Colonic mucosa (tissue), 4 donors: ENCODE data around the gene DCLK1. TPM values are rescaled to one million over a fixed set of nuclear protein-coding genes. Genes with fewer than 3 reads are reported as not detected.
"Not testable (repeated sequence)": the region's sequence is repeated elsewhere in the genome, so short reads cannot be mapped to it uniquely, and the experiment has no call there.

ENCODE experiments used
- DNase-seq: peaks from one replicate; pipeline ENCODE4 v3.0.0-alpha.2; 2020
- H3K27ac ChIP-seq: fragments of 200-600 bp; one replicate; pipeline ENCODE4 v1.8.0; 2021
- H3K27me3 ChIP-seq: fragments of 200-600 bp; one replicate; pipeline ENCODE4 v1.8.0; 2021
- H3K36me3 ChIP-seq: fragments of 200-600 bp; one replicate; pipeline ENCODE4 v1.8.0; 2021
- H3K4me1 ChIP-seq: fragments of 200-600 bp; one replicate; pipeline ENCODE4 v1.8.0; 2021; ENCODE audit warnings: mild to moderate bottlenecking
- H3K4me3 ChIP-seq: fragments of 200-600 bp; one replicate; pipeline ENCODE4 v1.8.0; 2021
- H3K9ac ChIP-seq, 2 donors: one replicate each; pipeline ENCODE4 v1.7.0; 2013; ENCODE audit warnings: control low read depth in 2 of 2, low read depth in 2 of 2, low read length in 2 of 2
- H3K9me3 ChIP-seq: fragments of 200-600 bp; one replicate; pipeline ENCODE4 v1.8.0; 2021
- intact Hi-C: fragments of 100-400 bp; cut with DNase I; formaldehyde crosslinking; loops from one replicate; pipeline ENCODE4 v1.14.1; 2022
- total RNA-seq, 2 donors: library from RNA; stranded (reverse); fragmentation: NEBNext Ultra II Directional in 1 of 2; extraction: Animal tissue kit (Norgen Biotek cat#: 25700) in 1 of 2; gene quantifications; one replicate each; pipeline ENCODE4 v1.2.1, GENCODE V29; 2021
- TF ChIP-seq, protein P1 (sequence below): fragments of 200-600 bp; IDR thresholded peaks from one replicate; pipeline ENCODE4 v1.8.0; 2022; ENCODE audit warnings: antibody characterized with exemption, mild to moderate bottlenecking
- donor health status: healthy.
- donor health status: DM: no; HTN: no; CAD: no.
- donor health status: DM: no; HTN: no; CAD: no.

Gene DCLK1
- total RNA-seq, 2 donors from 2014 or later, result 1.5 to 5.0 TPM

DNA sequence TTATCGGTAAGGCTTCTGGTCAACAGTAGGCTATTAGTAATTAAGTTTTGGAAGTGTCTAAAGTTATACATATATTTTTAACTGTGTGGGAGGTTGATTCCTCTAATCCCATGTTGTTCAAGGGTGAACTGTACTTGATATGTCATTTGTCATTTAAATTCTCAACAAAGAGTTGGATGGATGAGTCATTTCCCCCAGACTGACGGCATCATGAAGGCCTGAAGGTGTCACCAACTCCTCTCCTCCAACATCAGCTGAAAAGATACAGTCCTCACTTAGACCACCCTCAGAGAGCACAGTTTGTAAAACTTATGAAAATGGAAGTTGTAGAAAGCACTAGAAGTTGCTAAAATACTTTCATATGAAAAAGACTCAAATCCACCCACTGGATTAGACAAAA, 48.8 kb downstream of the DCLK1 start:
- Histone ChIP-seq H3K27me3 (no peaks in the 10 kb centered on the region), H3K4me1 (no peaks in the 10 kb centered on the region), H3K27ac (no peak overlapping the region), H3K9me3 (no peaks in the 10 kb centered on the region), H3K9ac (no peak overlapping the region), H3K36me3 (no peaks in the 10 kb centered on the region), H3K4me3 (no peak overlapping the region)
- DNase-seq, result no peak
- intact Hi-C loops, result no loop called here
- TF ChIP-seq, protein P1, sequence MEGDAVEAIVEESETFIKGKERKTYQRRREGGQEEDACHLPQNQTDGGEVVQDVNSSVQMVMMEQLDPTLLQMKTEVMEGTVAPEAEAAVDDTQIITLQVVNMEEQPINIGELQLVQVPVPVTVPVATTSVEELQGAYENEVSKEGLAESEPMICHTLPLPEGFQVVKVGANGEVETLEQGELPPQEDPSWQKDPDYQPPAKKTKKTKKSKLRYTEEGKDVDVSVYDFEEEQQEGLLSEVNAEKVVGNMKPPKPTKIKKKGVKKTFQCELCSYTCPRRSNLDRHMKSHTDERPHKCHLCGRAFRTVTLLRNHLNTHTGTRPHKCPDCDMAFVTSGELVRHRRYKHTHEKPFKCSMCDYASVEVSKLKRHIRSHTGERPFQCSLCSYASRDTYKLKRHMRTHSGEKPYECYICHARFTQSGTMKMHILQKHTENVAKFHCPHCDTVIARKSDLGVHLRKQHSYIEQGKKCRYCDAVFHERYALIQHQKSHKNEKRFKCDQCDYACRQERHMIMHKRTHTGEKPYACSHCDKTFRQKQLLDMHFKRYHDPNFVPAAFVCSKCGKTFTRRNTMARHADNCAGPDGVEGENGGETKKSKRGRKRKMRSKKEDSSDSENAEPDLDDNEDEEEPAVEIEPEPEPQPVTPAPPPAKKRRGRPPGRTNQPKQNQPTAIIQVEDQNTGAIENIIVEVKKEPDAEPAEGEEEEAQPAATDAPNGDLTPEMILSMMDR, result no peak

- Histone ChIP-seq H3K9ac (no peak overlapping the region), H3K9me3 (no peaks in the 10 kb centered on the region), H3K36me3 (no peaks in the 10 kb centered on the region), H3K27me3 (no peaks in the 10 kb centered on the region), H3K27ac (no peak overlapping the region), H3K4me3 (no peak overlapping the region), H3K4me1 (no peaks in the 10 kb centered on the region)
- no peak for DNase-seq
- intact Hi-C loops, result no loop called here
- TF ChIP-seq, protein P1, result no peak
Measured at GRCh38 chr13:36076211-36076610, 55.0 kb downstream of the DCLK1 start.

GRCh38 chr13:36074659-36075058, 56.5 kb downstream of the DCLK1 start:
- H3K36me3 ChIP-seq, result no peaks in the 10 kb centered on the region
- TF ChIP-seq, protein P1, result no peak
- no peak for DNase-seq
- H3K9me3 ChIP-seq, result no peaks in the 10 kb centered on the region
- no peaks in the 10 kb centered on the region for H3K27me3 ChIP-seq
- no peak overlapping the region for H3K9ac ChIP-seq
- no peaks in the 10 kb centered on the region for H3K4me1 ChIP-seq
- H3K4me3 ChIP-seq, result no peak overlapping the region
- H3K27ac ChIP-seq, result no peak overlapping the region
- intact Hi-C loops, result no loop called here

- H3K27me3 ChIP-seq, result no peaks in the 10 kb centered on the region
- H3K9ac ChIP-seq, result no peak overlapping the region
- H3K4me1 ChIP-seq, result no peaks in the 10 kb centered on the region
- intact Hi-C loops, result no loop called here
- H3K36me3 ChIP-seq, result no peaks in the 10 kb centered on the region
- no peak for DNase-seq
- no peak overlapping the region for H3K27ac ChIP-seq
- no peak overlapping the region for H3K4me3 ChIP-seq
- H3K9me3 ChIP-seq, result no peaks in the 10 kb centered on the region
- TF ChIP-seq, protein P1, result no peak
Measured at GRCh38 chr13:36072152-36072935, 58.8 kb downstream of the DCLK1 start.

DNA sequence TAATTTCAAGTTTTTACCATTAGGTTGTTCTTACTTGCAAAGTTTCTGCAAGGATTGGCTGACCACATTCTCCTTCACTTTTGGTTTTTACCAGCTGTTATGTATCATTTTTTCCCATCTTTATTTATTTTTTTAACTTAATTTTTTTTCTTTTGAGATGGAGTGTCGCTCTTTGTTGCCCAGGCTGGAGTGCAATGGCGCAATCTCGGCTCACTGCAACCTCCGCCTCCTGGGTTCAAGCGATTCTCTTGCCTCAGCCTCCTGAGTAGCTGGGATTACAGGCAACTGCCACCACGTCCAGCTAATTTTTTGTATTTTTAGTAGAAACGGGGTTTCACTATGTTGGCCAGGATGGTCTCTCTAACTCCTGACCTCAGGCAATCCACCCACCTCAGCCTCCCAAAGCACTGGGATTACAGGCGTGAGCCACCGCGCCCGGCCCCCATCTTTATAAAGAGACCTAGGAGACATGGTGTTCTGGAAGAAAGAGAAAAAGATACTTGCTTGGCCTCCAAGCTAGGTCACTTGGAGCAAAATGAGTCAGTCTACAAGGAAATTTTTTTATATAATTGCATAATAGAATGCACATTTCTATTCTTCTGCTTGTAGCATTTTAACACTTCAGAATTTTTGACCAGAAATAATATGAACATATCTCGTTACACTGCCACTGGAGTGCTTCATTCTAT, 60.5 kb downstream of the DCLK1 start:
- H3K9me3 ChIP-seq, H3K27ac ChIP-seq, H3K9ac ChIP-seq, DNase-seq, H3K27me3 ChIP-seq, H3K4me3 ChIP-seq, H3K36me3 ChIP-seq, intact Hi-C loops, H3K4me1 ChIP-seq: not testable (repeated sequence)

GRCh38 chr13:36069881-36070366, 61.3 kb downstream of the DCLK1 start:
- Histone ChIP-seq H3K9ac (no peak overlapping the region), H3K9me3 (no peaks in the 10 kb centered on the region), H3K4me1 (no peaks in the 10 kb centered on the region), H3K27ac (no peak overlapping the region), H3K27me3 (no peaks in the 10 kb centered on the region), H3K36me3 (no peaks in the 10 kb centered on the region), H3K4me3 (no peak overlapping the region)
- TF ChIP-seq, protein P1, result no peak
- DNase-seq, result no peak
- intact Hi-C loops, result no loop called here
